Stimulated activated CD8-positive, alpha-beta memory T cell treated with anti-CD3 and anti-CD28 coated beads, Interleukin-7, amount 100 ng/mL, for 24 hours (primary cell): ENCODE results near the gene C14orf180.

ENCODE experiments used
- DNase-seq: peaks from one replicate; pipeline ENCODE4 v3.0.0-alpha.2; 2020; ENCODE audit warnings: low read depth

The C14orf180 gene

DNA sequence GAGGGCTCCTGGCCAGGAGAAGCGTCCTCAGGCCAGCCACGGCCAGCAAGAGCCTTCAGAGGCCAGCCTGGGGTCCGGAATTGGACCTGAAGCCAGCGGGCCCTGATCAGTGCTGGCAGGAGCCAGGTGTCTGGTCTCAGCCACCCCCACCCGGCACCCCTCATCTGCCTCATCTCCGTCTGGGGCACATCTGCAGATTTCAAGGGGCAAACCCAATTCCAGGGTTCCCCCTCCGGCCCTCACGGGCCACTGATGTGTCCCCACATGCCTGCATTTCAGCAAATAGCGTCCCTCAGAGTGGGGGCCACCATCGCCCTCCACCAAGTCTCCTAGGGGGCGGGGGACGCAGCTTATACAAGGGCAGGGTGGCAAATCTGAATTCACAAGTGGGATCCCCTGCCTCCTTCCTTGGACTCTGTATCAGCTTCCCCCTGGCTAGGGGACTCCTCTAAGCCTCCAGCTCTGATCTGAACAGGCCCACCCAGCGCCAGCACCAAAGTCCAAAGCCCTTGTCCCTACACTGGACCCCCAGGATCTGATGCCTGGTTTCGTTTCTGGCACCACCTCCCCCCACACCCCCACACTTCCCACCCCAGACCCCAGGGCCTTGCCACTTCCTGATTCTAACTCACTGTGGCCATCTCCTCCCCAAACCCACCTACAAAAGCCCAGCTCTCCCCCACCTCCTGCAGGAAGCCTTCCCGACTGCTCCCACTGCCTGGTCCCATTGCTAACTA is 14.9 kb downstream of the C14orf180 start:
- DNase-seq, result no peak

DNA sequence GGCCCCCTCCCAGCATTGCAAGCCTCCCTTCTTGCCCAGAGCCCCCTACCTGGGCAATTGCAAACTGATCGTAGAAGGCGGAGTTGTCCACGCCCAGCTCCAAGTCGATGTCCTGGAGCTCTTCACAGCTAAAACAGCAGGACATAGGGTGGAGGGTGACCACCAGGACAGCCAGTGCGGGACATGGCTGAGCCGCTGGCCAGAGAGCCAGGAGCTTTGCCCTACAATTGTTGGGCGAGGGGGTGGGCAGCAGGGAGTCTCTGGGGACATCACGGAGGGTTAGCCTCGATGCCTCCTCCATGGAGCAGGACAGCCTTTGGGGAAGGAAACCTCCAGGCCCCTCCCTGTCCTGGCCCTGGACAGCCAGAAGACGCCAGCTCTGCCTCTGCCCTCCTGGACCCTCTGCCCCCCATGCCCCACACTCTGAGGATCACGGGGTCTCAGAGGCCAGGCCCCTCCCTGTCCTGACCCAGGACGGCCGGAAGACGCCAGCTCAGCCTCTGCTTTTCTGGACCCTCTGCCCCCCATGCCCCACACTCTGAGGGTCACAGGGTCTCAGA is 15.6 kb downstream of the C14orf180 start:
- DNase-seq, result no peak

DNA sequence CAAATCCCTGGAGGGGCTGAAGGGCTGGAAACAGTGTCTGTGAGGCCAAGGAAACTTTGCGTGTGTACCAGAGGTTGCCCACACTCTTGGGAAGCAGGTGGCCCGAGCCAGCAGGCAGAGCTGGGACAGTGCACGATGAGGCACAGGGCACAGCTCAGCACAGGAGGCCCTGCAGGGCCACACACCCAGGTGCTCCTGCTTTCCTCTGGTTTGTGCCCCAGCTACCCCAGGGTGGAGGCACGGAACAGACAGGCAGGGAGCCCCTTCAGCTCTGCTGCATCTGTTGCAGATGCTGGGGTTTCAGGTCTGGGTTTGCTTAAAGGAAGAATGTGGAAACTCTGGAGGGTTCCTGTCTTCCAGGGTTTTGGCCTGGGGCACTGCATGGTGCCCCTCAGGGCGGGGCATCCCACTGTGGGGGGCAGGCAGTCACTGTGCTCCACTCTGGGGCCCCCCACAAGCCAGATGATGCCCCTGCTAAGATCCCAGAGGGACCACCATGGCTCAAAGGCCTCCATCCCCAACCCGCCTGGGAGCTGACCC is 16.4 kb downstream of the C14orf180 start:
- no peak for DNase-seq

DNA sequence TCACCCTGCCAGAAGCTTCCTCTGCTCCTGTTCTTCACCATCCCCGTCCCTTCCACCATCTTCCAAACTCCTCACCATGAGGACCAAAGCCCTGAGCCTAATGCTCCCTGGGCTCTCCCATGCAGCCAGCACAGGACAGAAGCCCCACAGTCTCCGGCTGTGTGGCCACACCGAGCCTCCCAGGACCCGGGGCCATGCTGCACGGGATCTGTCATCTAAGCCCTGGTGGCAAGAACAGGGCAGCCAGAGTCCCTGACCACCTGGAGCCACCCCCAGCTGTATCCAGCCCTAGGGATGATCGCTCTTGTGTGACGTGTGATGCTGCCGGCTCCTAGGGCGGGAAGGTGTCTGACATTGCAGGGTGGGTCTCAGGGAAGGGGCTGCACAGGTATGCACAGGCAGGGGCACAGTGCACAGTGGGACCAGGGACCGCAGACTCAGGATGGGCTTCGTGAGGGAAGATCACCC is 16.9 kb downstream of the C14orf180 start:
- DNase-seq, result no peak

DNA sequence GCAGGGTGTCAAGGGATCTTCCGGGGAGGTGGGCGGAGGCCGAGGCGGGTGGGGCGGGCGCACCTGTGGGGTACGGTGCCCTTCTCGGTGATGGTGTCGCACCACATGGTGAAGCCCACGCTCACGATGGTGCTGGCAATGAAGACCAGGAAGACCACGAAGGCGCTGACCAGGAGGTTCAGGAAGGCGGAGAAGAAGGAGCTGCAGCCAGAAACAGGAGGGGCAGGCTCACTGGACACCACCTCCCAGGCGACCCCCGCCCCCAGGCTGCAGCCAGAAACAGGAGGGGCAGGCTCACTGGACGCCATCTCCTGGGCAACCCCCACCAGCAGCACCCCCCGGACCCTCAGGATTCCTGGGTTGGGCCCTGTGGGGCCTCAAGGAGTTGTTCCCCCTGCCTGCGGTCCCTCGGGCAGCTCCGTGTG is 17.4 kb downstream of the C14orf180 start:
- no peak for DNase-seq

DNA sequence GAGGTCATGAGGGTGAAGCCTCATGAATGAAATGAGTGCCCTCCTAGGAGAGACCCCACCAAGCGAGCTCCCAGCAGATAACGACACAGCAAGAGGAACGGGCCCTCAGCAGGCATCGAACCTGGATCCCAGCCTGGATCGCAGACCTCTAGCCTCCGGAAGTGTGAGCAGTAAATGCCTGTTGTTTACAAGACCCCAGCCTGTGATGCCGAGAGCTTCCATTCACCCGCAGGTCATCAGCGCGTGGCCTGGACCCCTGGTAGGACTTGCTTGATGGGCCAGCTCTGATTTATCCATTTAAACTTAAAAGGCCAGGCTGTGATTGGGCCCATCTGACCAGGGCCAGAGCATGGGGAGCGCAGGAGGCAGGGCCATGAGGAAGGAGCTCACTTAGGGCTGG is 18.0 kb downstream of the C14orf180 start:
- no peak for DNase-seq

DNA sequence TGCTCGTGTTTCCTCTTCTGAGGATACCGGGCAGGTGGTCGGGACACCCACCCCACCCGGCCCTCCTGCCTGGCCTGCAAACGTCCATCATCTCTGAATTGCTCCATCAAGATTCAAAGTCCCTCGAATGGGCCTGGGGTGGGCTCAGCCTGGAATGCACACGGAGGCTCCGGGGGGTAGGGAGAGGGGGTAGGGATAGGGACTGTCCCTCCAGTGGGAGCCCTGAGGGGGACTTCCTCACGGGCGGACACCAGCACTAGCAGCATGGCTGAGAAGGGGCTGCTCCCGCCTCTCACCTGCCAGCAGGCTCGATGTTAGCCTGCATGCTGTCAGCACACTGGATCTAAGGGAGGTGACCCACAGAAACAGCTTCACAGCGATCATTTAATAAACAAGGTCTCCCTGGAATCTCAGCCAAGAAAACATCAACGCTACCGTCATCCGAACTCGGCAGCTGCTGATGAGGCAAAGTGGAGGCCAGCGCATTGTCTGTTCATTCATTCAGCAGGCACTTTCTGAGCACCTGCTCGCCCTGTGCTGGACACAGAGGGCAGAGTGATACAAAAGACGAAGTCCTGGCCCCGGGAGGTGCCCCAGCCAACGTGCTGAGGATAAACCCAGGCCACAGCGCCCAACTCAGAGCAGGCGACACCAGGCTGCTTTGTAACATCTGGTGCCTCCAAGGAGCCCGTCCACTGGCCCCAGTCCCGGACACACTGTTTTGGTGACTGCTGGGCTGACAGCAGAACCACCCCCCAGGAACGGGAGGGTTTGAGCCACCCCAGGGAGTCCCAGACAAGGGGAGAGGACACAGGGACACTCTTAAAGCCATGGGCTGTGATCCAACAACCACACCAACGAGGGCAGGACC is 18.7 kb downstream of the C14orf180 start:
- DNase-seq, result no peak

DNA sequence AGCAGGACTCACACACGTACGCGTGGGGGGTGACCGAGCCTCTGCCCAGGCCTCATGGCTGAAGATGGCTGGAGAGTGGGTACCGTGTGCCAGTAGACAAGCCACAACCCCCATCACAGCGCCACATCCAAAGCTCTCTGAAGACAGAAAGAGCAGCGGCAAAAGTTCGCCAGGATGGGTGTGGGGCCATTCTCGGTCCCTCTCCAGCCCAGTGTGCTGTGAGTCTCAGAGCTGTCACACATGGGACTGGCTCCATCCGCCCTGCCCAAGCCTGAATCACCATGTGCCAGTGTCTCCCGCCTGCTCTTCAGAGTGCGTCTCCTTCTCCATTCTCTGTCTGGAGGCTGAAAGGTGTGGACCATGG is 19.3 kb downstream of the C14orf180 start:
- no peak for DNase-seq

DNA sequence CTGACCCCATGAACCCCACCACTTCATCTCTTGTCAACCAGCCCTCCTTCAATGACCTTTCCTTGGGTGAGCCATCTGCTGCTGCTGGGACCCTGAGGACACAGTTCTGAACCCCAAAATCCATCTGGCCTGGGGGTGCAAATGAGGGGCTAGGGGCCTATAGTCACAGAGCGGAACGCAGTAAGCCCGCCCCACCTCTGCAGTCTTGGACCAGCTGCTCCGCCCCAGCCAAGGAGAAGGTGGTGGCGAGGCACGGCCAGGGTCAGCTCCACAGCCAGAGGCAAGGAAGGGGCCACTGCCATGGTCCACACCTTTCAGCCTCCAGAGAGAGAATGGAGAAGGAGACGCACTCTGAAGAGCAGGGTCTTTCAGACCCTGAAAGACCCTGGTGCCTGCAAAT is 19.9 kb downstream of the C14orf180 start:
- no peak for DNase-seq

DNA sequence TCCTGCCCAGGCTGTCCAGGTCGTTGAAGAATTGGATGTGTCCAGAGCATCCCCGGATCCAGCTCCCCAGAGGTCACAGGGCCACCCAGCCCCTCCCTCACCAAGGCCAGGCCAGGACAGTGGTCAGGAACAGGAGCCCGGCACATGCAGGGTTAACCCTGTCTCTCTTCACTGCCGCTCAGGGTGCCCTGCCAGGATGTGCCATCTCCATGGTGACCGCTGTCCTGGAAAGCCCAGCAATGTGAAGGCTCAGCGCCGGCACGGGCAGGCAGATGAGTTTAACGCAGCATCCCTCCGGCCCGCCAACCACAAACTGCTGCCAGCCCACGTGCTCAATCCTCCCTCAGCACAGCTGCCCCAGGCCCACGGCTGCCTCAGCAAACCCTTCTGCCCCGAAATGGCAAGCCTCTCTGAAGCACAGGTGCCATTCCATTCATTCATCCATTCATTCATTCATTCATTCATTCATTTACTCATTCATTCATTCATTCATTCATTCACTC is 20.6 kb downstream of the C14orf180 start:
- DNase-seq, result no peak

DNA sequence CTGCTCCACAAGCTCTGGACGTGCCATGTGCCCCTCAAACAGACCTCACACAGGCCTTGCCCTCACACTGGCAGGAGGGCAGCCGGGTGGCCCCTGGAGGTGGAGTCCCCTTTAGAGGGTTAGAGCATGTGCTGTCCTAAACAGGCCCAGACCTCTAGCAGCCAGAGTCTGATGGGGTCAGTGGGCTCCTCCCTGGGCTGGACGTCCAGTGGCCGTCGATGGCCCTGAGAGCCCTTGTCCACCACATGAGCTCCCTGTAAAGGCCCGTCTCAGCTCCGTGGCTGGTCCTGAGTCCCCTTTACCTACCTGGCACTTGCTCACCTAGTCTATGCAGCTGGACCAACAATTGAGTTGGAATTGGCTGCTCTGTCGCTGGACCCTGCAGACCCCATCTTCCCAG is 21.2 kb downstream of the C14orf180 start:
- DNase-seq, result no peak

DNA sequence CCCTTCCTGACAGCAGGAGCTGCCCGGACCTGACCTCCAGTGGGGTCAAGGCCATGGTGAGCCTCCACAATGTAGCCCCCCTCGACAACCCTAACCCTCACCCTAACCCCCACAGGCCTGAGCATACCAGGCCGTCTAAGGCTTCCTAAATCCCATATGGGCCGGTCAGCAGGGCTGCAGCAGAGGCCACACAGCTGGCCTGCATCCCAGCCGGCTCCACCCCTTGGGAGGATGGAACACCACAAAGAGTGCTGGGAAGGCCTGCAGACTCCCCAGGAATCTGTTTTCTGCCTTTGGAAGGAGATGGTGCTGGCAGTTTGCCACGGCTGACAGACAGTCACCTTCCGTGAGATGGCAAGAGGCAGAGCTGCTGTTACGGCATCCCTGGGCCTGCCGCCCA is 22.2 kb downstream of the C14orf180 start:
- no peak for DNase-seq

DNA sequence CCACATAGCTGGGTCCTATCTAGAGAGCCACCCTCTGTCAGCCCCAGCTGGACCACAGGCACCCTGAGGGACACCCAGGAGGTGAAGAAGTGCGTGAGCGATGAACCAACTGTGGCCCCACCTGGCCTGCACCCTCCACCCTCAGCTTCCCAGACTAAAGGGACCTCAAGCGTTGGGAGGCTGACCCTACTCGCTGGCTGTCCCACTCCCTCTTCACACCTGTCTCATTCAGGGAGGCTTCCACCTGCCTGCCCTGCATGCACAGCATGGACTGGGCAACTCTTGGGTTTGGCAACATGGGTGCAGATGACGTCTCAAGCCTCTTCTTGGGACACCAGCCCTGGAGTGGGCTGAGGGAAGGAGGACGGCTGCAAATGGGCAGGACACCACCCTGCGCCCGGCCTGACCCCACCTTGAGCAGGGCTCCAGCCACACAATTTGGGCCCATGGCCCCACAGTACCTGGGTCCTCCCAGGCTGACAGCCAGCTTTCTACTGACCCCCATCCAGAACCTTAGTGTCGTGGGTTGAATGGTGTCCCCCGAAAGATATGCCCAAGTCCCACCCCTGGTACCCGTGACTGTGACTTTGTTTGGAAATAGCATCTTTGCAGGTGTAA is 22.9 kb downstream of the C14orf180 start:
- DNase-seq, result no peak

DNA sequence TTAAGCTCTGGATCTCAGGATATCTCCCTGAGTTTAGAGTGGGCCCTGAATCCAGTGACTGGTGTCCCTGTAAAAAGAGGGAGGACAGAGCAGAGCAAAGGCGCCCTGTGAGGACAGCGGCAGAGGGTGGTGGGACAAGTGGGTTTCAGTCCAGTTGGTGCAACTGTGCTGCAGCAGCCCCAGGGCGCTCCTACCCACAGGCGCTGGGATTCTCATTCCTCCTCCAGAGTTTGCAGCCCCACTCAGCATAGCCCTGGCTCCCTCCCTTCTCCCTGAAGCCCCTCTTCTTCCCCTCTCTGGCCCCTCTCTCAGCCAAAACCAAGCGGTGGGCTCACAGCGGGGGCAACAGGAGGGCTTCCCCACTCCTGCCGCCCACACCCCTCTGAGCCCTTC is 23.4 kb downstream of the C14orf180 start:
- DNase-seq, result no peak

DNA sequence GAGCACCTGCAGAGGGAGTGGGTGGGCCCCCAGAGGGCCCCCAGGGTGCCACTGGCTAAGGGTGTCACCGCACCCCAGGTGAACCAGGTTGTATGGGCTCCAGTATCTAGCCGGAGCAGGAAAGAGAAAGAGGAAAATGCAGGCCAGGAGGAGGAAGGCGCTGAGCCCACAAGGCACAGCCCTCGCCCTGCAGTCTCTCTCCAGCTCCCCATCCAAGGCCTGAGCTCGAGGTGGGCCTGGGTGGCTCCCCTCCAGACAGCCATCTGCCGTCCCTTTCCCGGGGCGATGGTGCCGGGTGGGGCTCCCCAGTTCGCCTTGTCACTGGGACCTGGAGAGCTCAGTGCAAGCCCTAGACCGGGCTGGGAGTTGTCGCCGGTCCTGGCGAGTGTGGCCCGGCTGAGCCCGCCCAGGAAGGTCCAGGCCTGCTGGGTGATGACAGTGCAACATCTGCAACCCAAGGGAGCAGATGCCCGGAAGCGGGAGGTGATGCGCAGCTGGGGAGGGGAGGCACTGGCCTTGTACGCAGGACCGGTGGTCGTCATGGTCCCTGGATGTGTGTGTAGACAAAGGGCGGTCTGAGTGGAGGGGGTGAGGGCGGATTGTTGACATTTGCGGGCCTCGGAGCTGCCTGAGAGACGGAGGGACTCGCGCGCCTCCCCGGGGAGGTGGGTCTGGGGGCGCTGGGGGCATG is 24.3 kb downstream of the C14orf180 start:
- no peak for DNase-seq

DNA sequence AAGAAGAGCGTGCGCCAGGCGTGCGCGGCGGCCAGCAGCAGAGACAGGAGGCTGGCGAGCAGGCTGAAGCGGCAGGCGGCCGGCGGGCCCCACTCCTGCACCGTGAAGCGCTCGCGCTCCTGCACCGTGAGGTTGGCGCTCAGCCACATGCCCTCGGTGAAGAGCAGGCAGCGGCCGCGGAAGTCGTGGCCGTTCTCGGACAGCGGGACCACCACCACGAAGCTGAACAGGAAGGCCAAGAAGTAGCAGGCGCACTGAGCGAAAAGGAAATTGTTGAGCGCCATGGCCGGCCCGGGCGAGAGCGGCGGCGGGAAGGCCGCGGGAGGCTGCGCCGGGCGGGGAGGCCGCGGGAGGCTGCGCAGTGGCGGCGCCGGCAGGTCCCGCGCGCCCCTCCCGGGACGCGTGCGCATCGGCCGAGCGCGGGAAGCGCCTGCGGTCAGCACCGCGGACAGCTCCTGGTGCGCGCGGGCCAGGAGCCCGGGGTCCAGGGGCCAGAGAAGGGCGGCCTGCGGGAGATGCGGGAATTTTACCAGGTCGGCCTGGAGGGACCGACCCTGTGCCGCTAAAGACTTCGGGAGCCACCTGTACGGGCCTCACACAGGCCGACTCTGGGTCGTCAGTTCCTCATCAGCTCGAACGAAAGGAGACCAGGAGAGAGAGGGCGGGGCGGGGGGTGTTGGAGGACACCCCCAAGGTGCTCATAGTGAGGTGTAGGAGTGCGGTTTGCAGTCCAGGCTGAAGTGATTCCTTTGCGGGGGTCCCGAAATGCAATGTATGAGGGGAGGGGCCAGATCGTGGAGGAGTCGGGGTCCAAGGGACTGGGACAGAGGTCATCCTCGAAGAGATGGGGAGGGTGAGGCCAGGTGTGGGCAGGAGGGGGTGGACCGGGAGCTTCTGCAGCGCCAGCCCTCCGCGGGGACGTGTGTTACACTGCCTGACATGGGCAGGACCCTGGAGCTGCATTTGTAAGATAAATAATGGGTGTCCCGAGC is 25.2 kb downstream of the C14orf180 start, which contains the start of gene TMEM179:
Gene TMEM179, minus strand, starts transcription at position 315 of the 992 bp plus-strand sequence. Its CDS starts 31 bp downstream, at position 284.
- no peak for DNase-seq

DNA sequence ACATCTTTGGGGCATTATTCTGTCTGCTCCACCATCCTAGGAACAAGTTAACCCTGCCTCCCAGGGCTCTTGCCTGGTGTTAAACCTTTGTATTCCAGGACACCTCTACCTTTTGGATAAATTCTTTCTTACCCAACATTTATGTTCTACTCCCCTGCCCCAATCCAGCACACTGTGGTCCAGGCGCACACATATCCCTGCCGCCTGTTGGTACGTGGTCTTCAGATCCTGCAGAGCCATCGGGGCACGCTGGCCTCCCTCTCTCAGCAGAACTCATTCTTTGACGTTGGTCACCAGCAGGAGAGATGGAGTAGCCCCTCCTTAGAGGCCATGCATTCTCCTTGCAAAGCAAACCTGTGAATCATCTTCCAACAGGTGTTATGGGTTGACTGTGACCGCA is 30.1 kb downstream of the C14orf180 start:
- no peak for DNase-seq

DNA sequence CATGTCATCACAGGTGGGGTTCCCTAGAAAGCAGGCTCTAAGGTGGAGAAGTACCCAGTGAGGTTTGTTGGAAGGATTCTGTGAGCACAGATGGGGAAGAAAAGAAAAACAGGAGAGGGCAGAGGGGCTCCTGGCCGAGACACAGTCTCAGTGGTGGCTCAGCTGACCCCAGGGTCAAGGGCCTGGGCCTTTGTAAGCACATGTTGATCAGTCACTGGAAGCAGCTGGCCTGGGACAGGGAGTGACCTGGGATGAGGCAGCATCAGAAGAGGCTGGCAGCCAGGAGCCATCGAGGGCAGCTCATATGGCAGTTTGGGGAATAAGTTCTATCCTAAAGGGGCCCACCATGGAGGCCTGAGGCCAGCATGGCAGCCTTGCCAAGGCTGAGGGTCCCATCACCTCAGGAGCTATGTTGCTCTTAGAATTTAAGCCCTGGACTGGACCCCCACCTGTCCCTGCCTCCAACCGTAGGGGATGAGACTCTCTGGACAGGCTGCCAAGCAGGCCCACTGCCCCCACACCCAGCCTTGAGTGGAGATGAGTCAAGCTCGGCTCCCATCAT is 31.3 kb downstream of the C14orf180 start:
- DNase-seq, result no peak

DNA sequence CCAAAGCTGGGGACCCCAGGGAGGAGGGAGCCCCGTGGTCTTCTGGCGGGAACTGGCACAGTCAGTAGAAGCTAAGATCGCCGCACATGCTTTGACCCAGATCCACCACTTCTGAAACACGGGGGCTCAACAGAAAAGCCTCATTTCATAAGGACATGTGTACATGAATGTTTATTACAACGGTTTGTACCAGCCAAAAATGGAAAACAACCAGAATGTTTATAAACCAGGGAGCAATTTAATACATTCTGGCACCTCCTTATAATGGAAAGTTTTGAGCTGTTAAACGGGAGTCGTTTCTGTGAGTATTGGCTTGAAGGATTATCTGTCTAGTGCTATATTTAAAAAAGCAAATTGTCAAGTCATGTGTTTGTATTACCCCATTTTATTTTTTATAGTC is 32.3 kb downstream of the C14orf180 start:
- DNase-seq, result no peak
